HepG2 (cell line): ENCODE data around the gene PKD1L1. TPM values are rescaled to one million over a fixed set of nuclear protein-coding genes. Genes with fewer than 3 reads are reported as not detected.

Experiments used
- ATAC-seq: fragments of 200-7000 bp; cut with Tn5 transposase; 3 replicates; pipeline ENCODE4 v1.9.1; 2020; ENCODE audit warnings: mild to moderate bottlenecking, moderate library complexity
- BruUV-seq: library from RNA; stranded (reverse); fragments of 400-500 nt; replicated peaks from 2 replicates; lab custom pipeline; 2021; lab: Mats Ljungman, UMichigan
- CTCF ChIA-PET: fragments of 300-600 bp; formaldehyde crosslinking; extraction: SDS; loops from one replicate; lab custom pipeline; 2021; ENCODE audit warnings: low total read pairs, inconsistent platforms, low intra/inter-chr PET ratio; lab: Yijun Ruan, JAX
- POLR2A ChIA-PET: fragments of 350-600 bp; sonication (Branson Sonifier 250); formaldehyde crosslinking; loops from one replicate; lab custom pipeline; 2020; ENCODE audit warnings: antibody characterized with exemption, inconsistent platforms; lab: Yijun Ruan, JAX
- DNase-seq: peaks from one replicate; pipeline ENCODE4 v3.0.0-alpha.2; 2015; ENCODE audit warnings: low spot score
- FAIRE-seq: peaks from 3 replicates; lab custom pipeline; 2011; peaks lifted over from hg19 to GRCh38; lab: Jason Lieb, UNC
- H2AFZ ChIP-seq: one replicate; pipeline ENCODE4 v1.6.1; 2011; ENCODE audit warnings: low read length, inconsistent platforms
- H3K27ac ChIP-seq: fragments of 300-600 bp; 3 replicates; pipeline ENCODE4 v1.8.0; 2011; ENCODE audit warnings: mixed run types, mild to moderate bottlenecking, mixed read lengths, low read length, inconsistent platforms; ENCODE audit not compliant: insufficient read depth; ENCODE audit errors: extremely low read length
- H3K27me3 ChIP-seq, 2 experiments: fragments of 200-600 bp in 1 of 2; 2 replicates in 1 of 2; 3 replicates in 1 of 2; pipeline versions ENCODE4 v1.6.0 to v1.8.0; 2011; ENCODE audit warnings: low read length in 2 of 2, mild to moderate bottlenecking in 2 of 2, moderate library complexity in 2 of 2, inconsistent platforms in 1 of 2; ENCODE audit not compliant: insufficient read depth in 2 of 2, control insufficient read depth in 1 of 2
- H3K36me3 ChIP-seq, 2 experiments: fragments of 200-600 bp in 1 of 2; replicated peaks in 1 of 2; 2 replicates in 1 of 2; 3 replicates in 1 of 2; pipeline versions ENCODE4 v1.5.1 to v1.8.0; 2011; ENCODE audit warnings: low read length in 2 of 2, inconsistent platforms in 1 of 2; ENCODE audit not compliant: insufficient read depth in 2 of 2, control insufficient read depth in 1 of 2
- H3K4me1 ChIP-seq: 2 replicates; pipeline ENCODE4 v1.5.1; 2012; ENCODE audit warnings: low read length, inconsistent platforms; ENCODE audit not compliant: insufficient read depth
- H3K4me2 ChIP-seq: 2 replicates; pipeline ENCODE4 v1.6.0; 2011; ENCODE audit warnings: low read depth, low read length, inconsistent platforms
- H3K4me3 ChIP-seq, 3 experiments: fragments of 200-600 bp in 1 of 3; sonication (generic), shearing (Covaris generic) in 1 of 3; replicated peaks in 1 of 3; 2 replicates each; pipeline ENCODE4 v1.5.1; 2011 to 2016; ENCODE audit warnings: low read length in 3 of 3, inconsistent platforms in 2 of 3, low read depth in 2 of 3, mild to moderate bottlenecking in 2 of 3, control low read depth in 1 of 3, mixed read lengths in 1 of 3; ENCODE audit not compliant: insufficient read depth in 1 of 3
- H3K79me2 ChIP-seq: one replicate; pipeline ENCODE4 v1.6.1; 2011; ENCODE audit warnings: low read length, inconsistent platforms; ENCODE audit not compliant: insufficient read depth
- H3K9ac ChIP-seq: 2 replicates; pipeline ENCODE4 v1.6.0; 2011; ENCODE audit warnings: mild to moderate bottlenecking, low read depth, low read length, inconsistent platforms; ENCODE audit not compliant: insufficient read depth
- H3K9me3 ChIP-seq: 2 replicates; pipeline ENCODE4 v1.5.1; 2012; ENCODE audit warnings: mild to moderate bottlenecking, low read length
- H4K20me1 ChIP-seq: 2 replicates; pipeline ENCODE4 v1.6.0; 2011; ENCODE audit warnings: inconsistent platforms, mild to moderate bottlenecking, low read length, moderate library complexity; ENCODE audit not compliant: insufficient read depth
- ELF1 ChIP-seq: sonication (generic); formaldehyde crosslinking; IDR thresholded peaks from 2 replicates; pipeline ENCODE4 v1.4.0; 2020; ENCODE audit warnings: missing genetic modification reagents
- HBP1 ChIP-seq: IDR thresholded peaks from 2 replicates; pipeline ENCODE4 v1.6.1; 2016; ENCODE audit warnings: low read depth, control low read depth
- MTERF4 ChIP-seq: sonication (generic); formaldehyde crosslinking; IDR thresholded peaks from 2 replicates; pipeline ENCODE4 v1.8.0; 2023; ENCODE audit warnings: mild to moderate bottlenecking, missing genetic modification reagents
- NFIC ChIP-seq: IDR thresholded peaks from 2 replicates; pipeline ENCODE4 v1.6.1; 2012; ENCODE audit warnings: mild to moderate bottlenecking, low read length, inconsistent platforms
- SP5 ChIP-seq: IDR thresholded peaks from 2 replicates; pipeline ENCODE4 v1.6.1; 2016; ENCODE audit warnings: low read depth, borderline replicate concordance
- TEAD2 ChIP-seq: sonication (generic); formaldehyde crosslinking; IDR thresholded peaks from 2 replicates; pipeline ENCODE4 v1.9.0; 2021; ENCODE audit warnings: missing genetic modification reagents
- U2AF2 ChIP-seq: fragments of 200-400 bp; formaldehyde crosslinking; IDR thresholded peaks from 2 replicates; pipeline ENCODE4 v1.6.1; 2017; ENCODE audit warnings: low read depth, mild to moderate bottlenecking, low read length
- ZNF160 ChIP-seq: sonication (generic); formaldehyde crosslinking; IDR thresholded peaks from 2 replicates; pipeline ENCODE4 v1.8.0; 2022; ENCODE audit warnings: mild to moderate bottlenecking, inconsistent platforms, missing genetic modification reagents
- ZNF234 ChIP-seq: sonication (generic); formaldehyde crosslinking; conservative IDR thresholded peaks from 2 replicates; pipeline ENCODE4 v1.5.1; 2020; ENCODE audit warnings: mild to moderate bottlenecking, missing genetic modification reagents
- ZNF33B ChIP-seq: sonication (generic); formaldehyde crosslinking; IDR thresholded peaks from 2 replicates; pipeline ENCODE4 v1.5.1; 2020; ENCODE audit warnings: mild to moderate bottlenecking, missing genetic modification reagents
- ZNF609 ChIP-seq: sonication (generic); formaldehyde crosslinking; IDR thresholded peaks from 2 replicates; pipeline ENCODE4 v1.4.0; 2020; ENCODE audit warnings: mild to moderate bottlenecking, missing genetic modification reagents, borderline replicate concordance
- ZNF703 ChIP-seq: sonication (generic); formaldehyde crosslinking; IDR thresholded peaks from 2 replicates; pipeline ENCODE4 v1.5.1; 2020; ENCODE audit warnings: missing genetic modification reagents, mild to moderate bottlenecking, moderate library complexity, borderline replicate concordance
- ZNF790 ChIP-seq: sonication (generic); formaldehyde crosslinking; IDR thresholded peaks from 2 replicates; pipeline ENCODE4 v1.8.0; 2022; ENCODE audit warnings: missing genetic modification reagents, mild to moderate bottlenecking, borderline replicate concordance
- WGBS: methylation state at CpG from one replicate; pipeline ENCODE4 v1.1.6; 2017; ENCODE audit warnings: low lambda C conversion rate; 5-methylcytosine and 5-hydroxymethylcytosine counted together
- in situ Hi-C: cut with HindIII; loops from 2 replicates; pipeline ENCODE4 v1.10.0; 2017; ENCODE audit warnings: low pct_unique_long_range_greater_than_20kb; ENCODE audit not compliant: extremely low pct_ligation_motif_present
- intact Hi-C: fragments of 100-400 bp; cut with micrococcal nuclease; formaldehyde crosslinking; loops from one replicate; pipeline ENCODE4 v1.10.0; 2022; ENCODE audit not compliant: unreplicated experiment
- polyA plus RNA-seq, 8 experiments: library from polyadenylated mRNA; depleted of rRNA in 3 of 8; stranded (reverse) in 7 of 8; unstranded in 1 of 8; fragments of >200 nt; fragmentation: Illumina TruSeq in 4 of 8; extraction: Trizol in 4 of 8; gene quantifications; 2 replicates each; pipeline versions ENCODE4 v1.2.1 to v1.2.3, GENCODE V29; 2011 to 2016; ENCODE audit warnings: low read depth in 4 of 8, missing spikeins in 1 of 8, mixed read lengths in 1 of 8; ENCODE audit not compliant: insufficient read depth in 1 of 8
- total RNA-seq, 5 experiments: library from RNA; depleted of rRNA; stranded (reverse); fragments of >200 nt; fragmentation: Illumina TruSeq; extraction: Trizol; gene quantifications; 2 replicates each; pipeline ENCODE4 v1.2.3, GENCODE V29; 2016; ENCODE audit warnings: low read depth in 1 of 5

The PKD1L1 gene
- total and polyA plus RNA-seq, 2 of the 13 experiments (the other 11 are each of a cell fraction or from before 2014, with no cell fraction given) = 0.01 TPM; not detected in 1

GRCh38 chr7:47791682-47792081, 156.6 kb downstream of the PKD1L1 start:
- Histone ChIP-seq H3K4me2 (no peak overlapping the region), H3K4me1 (peaks cover 50% of the 10 kb centered on the region), H3K9ac (no peak overlapping the region), H3K27me3 (no peaks in the 10 kb centered on the region), H3K9me3 (no peaks in the 10 kb centered on the region), H3K79me2 (no peaks in the 10 kb centered on the region), H4K20me1 (no peaks in the 10 kb centered on the region), H3K27ac (peak overlapping the region; percentile 20), H2AFZ (peak overlapping the region; percentile 2), H3K4me3 (no peak overlapping the region), H3K36me3 (no peaks in the 10 kb centered on the region)
- 75% methylated on average over 4 of the region's 4 CpGs for WGBS
- no TSS peak for BruUV-seq
- ChIA-PET CTCF (interaction anchor here (1.7 kb wide), 1 partner anchor 28 kb away, joined by 16 read pairs; no protein-coding TSS in a partner anchor), POLR2A (interaction anchor here (0.6 to 0.8 kb wide), 2 partner anchors 10 to 365 kb away, joined by 3 to 4 read pairs; no protein-coding TSS in a partner anchor)
- TF ChIP-seq ZNF160 (CRISPR knock-in tag) (no peak), NFIC (no peak), SP5 (CRISPR knock-in tag) (no peak), ZNF33B (CRISPR knock-in tag) (no peak), ZNF234 (no peak), ELF1 (no peak), TEAD2 (CRISPR knock-in tag) (no peak), ZNF703 (no peak), U2AF2 (no peak), ZNF609 (CRISPR knock-in tag) (no peak), HBP1 (no peak), ZNF790 (no peak), MTERF4 (CRISPR knock-in tag) (no peak)
- in situ Hi-C loops = no loop called here
- no peak for DNase-seq
- ATAC-seq = no peak
- intact Hi-C loops = loop anchor here (1.0 kb wide), 1 partner anchor 28 kb away; no protein-coding TSS in a partner anchor
- FAIRE-seq = no peak
